Smooth muscle cell (in vitro differentiated cells): ENCODE measurements around the gene SGCD. TPM values are rescaled to one million over a fixed set of nuclear protein-coding genes. Genes with fewer than 3 reads are reported as not detected.

ENCODE experiments used
- DNase-seq: peaks from one replicate; lab custom pipeline; 2025; ENCODE audit not compliant: unreplicated experiment; lab: John Stamatoyannopoulos, UW
- H2AFZ ChIP-seq: fragments of 200-600 bp; sonication (generic); 2 replicates; pipeline ENCODE4 v1.6.0; 2016; ENCODE audit warnings: antibody characterized with exemption, low read depth, mild to moderate bottlenecking
- H3F3A ChIP-seq: fragments of 200-600 bp; sonication (generic); 2 replicates; pipeline ENCODE4 v1.6.0; 2017; ENCODE audit warnings: antibody characterized with exemption, low read depth
- H3K27ac ChIP-seq: fragments of 200-600 bp; sonication (generic); 2 replicates; pipeline ENCODE4 v1.5.1; 2016; ENCODE audit warnings: low read depth, mild to moderate bottlenecking
- H3K27me3 ChIP-seq: fragments of 200-600 bp; sonication (generic); 2 replicates; pipeline ENCODE4 v1.6.1; 2016; ENCODE audit warnings: low read depth, mild to moderate bottlenecking
- H3K36me3 ChIP-seq: fragments of 200-600 bp; sonication (generic); 2 replicates; pipeline ENCODE4 v1.5.1; 2016; ENCODE audit warnings: low read depth
- H3K4me1 ChIP-seq: fragments of 200-600 bp; sonication (generic); 2 replicates; pipeline ENCODE4 v1.5.1; 2016; ENCODE audit warnings: low read depth
- H3K4me2 ChIP-seq: fragments of 200-600 bp; sonication (generic); 2 replicates; pipeline ENCODE4 v1.6.0; 2016; ENCODE audit warnings: mild to moderate bottlenecking
- H3K4me3 ChIP-seq: fragments of 200-600 bp; sonication (generic); 2 replicates; pipeline ENCODE4 v1.5.1; 2016; ENCODE audit warnings: mild to moderate bottlenecking
- H3K79me2 ChIP-seq: fragments of 200-600 bp; sonication (generic); 2 replicates; pipeline ENCODE4 v1.6.0; 2016; ENCODE audit warnings: low read depth, mild to moderate bottlenecking
- H3K9ac ChIP-seq: fragments of 200-600 bp; sonication (generic); 2 replicates; pipeline ENCODE4 v1.6.0; 2016; ENCODE audit warnings: low read depth
- H3K9me3 ChIP-seq: fragments of 200-600 bp; sonication (generic); replicated peaks from 2 replicates; pipeline ENCODE4 v1.5.1; 2016; ENCODE audit warnings: low read depth
- H4K20me1 ChIP-seq: fragments of 200-600 bp; sonication (generic); 2 replicates; pipeline ENCODE4 v1.6.0; 2016; ENCODE audit warnings: low read depth
- CTCF ChIP-seq: fragments of 200-600 bp; sonication (generic); IDR thresholded peaks from 2 replicates; pipeline ENCODE4 v1.5.1; 2017; ENCODE audit warnings: borderline replicate concordance, mild to moderate bottlenecking, antibody characterized with exemption; ENCODE audit not compliant: insufficient read depth, poor library complexity, severe bottlenecking
- WGBS: methylation state at CpG from one replicate; pipeline ENCODE4 v1.1.7; 2016; ENCODE audit warnings: low lambda C conversion rate; 5-methylcytosine and 5-hydroxymethylcytosine counted together
- polyA plus RNA-seq: library from polyadenylated mRNA; unstranded; fragments of >200 nt; fragmentation: Nextera tagmentation; extraction: Ambion mirVana; gene quantifications from 2 replicates; pipeline ENCODE4 v1.2.1, GENCODE V29; 2016
- total RNA-seq: library from RNA; depleted of rRNA; stranded (reverse); fragments of >200 nt; gene quantifications from 2 replicates; pipeline ENCODE4 v1.2.3, GENCODE V29; 2014

SGCD gene
- total and polyA plus RNA-seq, 2 experiments from 2014 or later, result 1.6 to 3.5 TPM

GRCh38 chr5:156715287-156715686 is 388.3 kb downstream of the SGCD start:
- DNase-seq, result no peak
- TF ChIP-seq CTCF, result no peak

GRCh38 chr5:156716591-156717380 is 389.8 kb downstream of the SGCD start:
- no peak overlapping the region for H3K27ac ChIP-seq
- H3F3A ChIP-seq, result no peaks in the 10 kb centered on the region
- peaks cover 5% of the 10 kb centered on the region for H3K27me3 ChIP-seq
- no peak for TF ChIP-seq CTCF
- H3K36me3 ChIP-seq, result no peaks in the 10 kb centered on the region
- H3K4me3 ChIP-seq, result no peak overlapping the region
- no peaks in the 10 kb centered on the region for H3K79me2 ChIP-seq
- H3K4me1 ChIP-seq, result no peaks in the 10 kb centered on the region
- 44% methylated on average over 4 of the region's 4 CpGs for WGBS
- no peak overlapping the region for H3K4me2 ChIP-seq
- no peaks in the 10 kb centered on the region for H4K20me1 ChIP-seq
- H2AFZ ChIP-seq, result no peak overlapping the region
- H3K9ac ChIP-seq, result no peak overlapping the region
- no peak for DNase-seq
- no peaks in the 10 kb centered on the region for H3K9me3 ChIP-seq

More at GRCh38 chr5:156715287-156715686, 388.3 kb downstream of the SGCD start:
- H2AFZ ChIP-seq, result no peak overlapping the region
- no peaks in the 10 kb centered on the region for H3F3A ChIP-seq
- H3K4me2 ChIP-seq, result no peak overlapping the region
- H3K4me1 ChIP-seq, result no peaks in the 10 kb centered on the region
- H3K9ac ChIP-seq, result no peak overlapping the region
- H3K79me2 ChIP-seq, result no peaks in the 10 kb centered on the region
- H3K27me3 ChIP-seq, result peaks cover 5% of the 10 kb centered on the region
- H3K36me3 ChIP-seq, result no peaks in the 10 kb centered on the region
- no peak overlapping the region for H3K27ac ChIP-seq
- WGBS, result 86% methylated on average over 2 of the region's 2 CpGs
- no peaks in the 10 kb centered on the region for H3K9me3 ChIP-seq
- H3K4me3 ChIP-seq, result no peak overlapping the region
- H4K20me1 ChIP-seq, result no peaks in the 10 kb centered on the region

GRCh38 chr5:156718985-156719384 is 392.0 kb downstream of the SGCD start:
- H3K27ac ChIP-seq, result no peak overlapping the region
- TF ChIP-seq CTCF, result no peak
- H3K4me3 ChIP-seq, result no peak overlapping the region
- no peaks in the 10 kb centered on the region for H3K79me2 ChIP-seq
- 100% methylated on average over 1 of the region's 1 CpG for WGBS
- no peaks in the 10 kb centered on the region for H3K9me3 ChIP-seq
- no peaks in the 10 kb centered on the region for H3F3A ChIP-seq
- no peak for DNase-seq
- H4K20me1 ChIP-seq, result no peaks in the 10 kb centered on the region
- no peak overlapping the region for H3K4me2 ChIP-seq
- peaks cover 5% of the 10 kb centered on the region for H3K27me3 ChIP-seq
- H3K9ac ChIP-seq, result no peak overlapping the region
- H2AFZ ChIP-seq, result no peak overlapping the region
- H3K4me1 ChIP-seq, result no peaks in the 10 kb centered on the region
- no peaks in the 10 kb centered on the region for H3K36me3 ChIP-seq

GRCh38 chr5:156722358-156722757 is 395.4 kb downstream of the SGCD start:
- Histone ChIP-seq H3K4me1 (no peaks in the 10 kb centered on the region), H3K9me3 (no peaks in the 10 kb centered on the region), H3K9ac (no peak overlapping the region), H3K27me3 (no peaks in the 10 kb centered on the region), H3K4me3 (no peak overlapping the region), H4K20me1 (no peaks in the 10 kb centered on the region), H3K27ac (no peak overlapping the region), H3K79me2 (no peaks in the 10 kb centered on the region), H2AFZ (no peak overlapping the region), H3F3A (no peaks in the 10 kb centered on the region), H3K36me3 (no peaks in the 10 kb centered on the region), H3K4me2 (no peak overlapping the region)
- no peak for DNase-seq
- no peak for TF ChIP-seq CTCF
